Testis (tissue), 5 donors: Measurements from ENCODE around the gene MOV10. TPM values are rescaled to one million over a fixed set of nuclear protein-coding genes. Genes with fewer than 3 reads are reported as not detected.
A peak's percentile ranks its signal among the peaks of the same experiment; 100 is the strongest.

Experiments
- DNase-seq: peaks from one replicate; pipeline ENCODE4 v3.0.0-alpha.2; 2019
- H3K27ac ChIP-seq, 2 donors: fragments of 200-600 bp; sonication (generic); one replicate each; pipeline ENCODE4 v1.5.1; 2019
- H3K27me3 ChIP-seq: fragments of 200-600 bp; sonication (generic); one replicate; pipeline ENCODE4 v1.5.1; 2019
- H3K36me3 ChIP-seq: fragments of 200-600 bp; sonication (generic); one replicate; pipeline ENCODE4 v1.5.1; 2017; ENCODE audit warnings: low read depth; ENCODE audit errors: missing control alignments
- H3K4me1 ChIP-seq: fragments of 200-600 bp; sonication (generic); one replicate; pipeline ENCODE4 v1.5.1; 2019
- H3K4me3 ChIP-seq, 2 donors: fragments of 200-600 bp; sonication (generic); one replicate each; pipeline ENCODE4 v1.5.1; 2017 to 2019
- H3K9me3 ChIP-seq: fragments of 200-600 bp; sonication (generic); one replicate; pipeline ENCODE4 v1.5.1; 2017
- CTCF ChIP-seq, 3 experiments: fragments of 450-650 bp in 2 of 3; fragments of 200-600 bp in 1 of 3; sonication (generic) in 1 of 3; IDR thresholded peaks; one replicate each; pipeline ENCODE4 v1.5.1; 2016 to 2019; ENCODE audit warnings: antibody characterized with exemption in 3 of 3, mild to moderate bottlenecking in 2 of 3, moderate library complexity in 1 of 3
- POLR2A ChIP-seq: fragments of 450-650 bp; IDR thresholded peaks from one replicate; pipeline ENCODE4 v1.6.1; 2017; ENCODE audit warnings: antibody characterized with exemption, mild to moderate bottlenecking, moderate library complexity
- WGBS, 2 donors: methylation state at CpG; one replicate each; pipeline ENCODE4 v1.1.5; 2018; 5-methylcytosine and 5-hydroxymethylcytosine counted together
- intact Hi-C: fragments of 100-400 bp; cut with DNase I; formaldehyde crosslinking; loops from one replicate; pipeline ENCODE4 v1.15.1; 2023; ENCODE audit warnings: low total_unique reads
- long read RNA-seq, 2 donors: transcript quantifications; one replicate each; lab custom pipeline, GENCODE V29; 2026
- polyA plus RNA-seq: library from polyadenylated mRNA; stranded (reverse); fragments of 350-450 nt; fragmentation: Illumina TruSeq; extraction: RNeasy Lipid Tissue Mini Kit (QIAGEN cat#74804); gene quantifications from one replicate; pipeline ENCODE4 v1.2.3, GENCODE V29; 2014; ENCODE audit warnings: low read depth, low replicate concordance; ENCODE audit not compliant: insufficient read depth
- total RNA-seq, 2 donors: library from RNA; depleted of rRNA; stranded (reverse); fragments of >200 nt; gene quantifications; one replicate each; pipeline ENCODE4 v1.2.3, GENCODE V29; 2016

Gene MOV10
- 100 to 1,000 TPM; 240 to 245 TPM for total RNA-seq
- polyA plus RNA-seq = 137 TPM
- long read RNA-seq, donor 1, transcript MOV10-201 (20 exons, 3,383 nt) = major isoform, 5 of 358 reads
- long read RNA-seq, donor 1, partial matches to known transcripts = 244 of 358 reads
- long read RNA-seq, donor 1, other reads (novel, unspliced or antisense) = 101 of 358 reads
- long read RNA-seq, donor 2, partial matches to known transcripts = 137 of 183 reads
- long read RNA-seq, donor 2, other reads (novel, unspliced or antisense) = 42 of 183 reads

- 0 to 1% methylated on average over 16 to 30 of the region's 30 CpGs for WGBS, 2 donors
Observed at GRCh38 chr1:112674440-112674985, at the start of gene MOV10. Gene MOV10 (plus strand): TSS chr1:112674659. CDS start chr1:112674913, 254 bp downstream.

GRCh38 chr1:112625696-112626095, 48.8 kb upstream of the MOV10 start:
- peak overlapping the region in 1 of 2 donors; percentile 28 for H3K27ac ChIP-seq
- H3K4me1 ChIP-seq = peaks cover 29% of the 10 kb centered on the region
- no peaks in the 10 kb centered on the region for H3K36me3 ChIP-seq
- peak; percentile 72 for DNase-seq
- no peaks in the 10 kb centered on the region for H3K27me3 ChIP-seq
- H3K4me3 ChIP-seq = no peak overlapping the region
- TF ChIP-seq POLR2A (no peak), CTCF (IDR thresholded peaks at IDR 0.05) (no peak)
- intact Hi-C loops = no loop called here
- no peaks in the 10 kb centered on the region for H3K9me3 ChIP-seq
- WGBS, 2 donors = 56 to 83% methylated on average over 2 of the region's 2 CpGs

More at GRCh38 chr1:112674440-112674985, at the start of gene MOV10:
- Histone ChIP-seq H3K36me3 (no peaks in the 10 kb centered on the region), H3K27ac (peak within 1 kb of the TSS; percentile 96), H3K4me3 (peak within 1 kb of the TSS; percentile 87 to 89), H3K9me3 (no peaks in the 10 kb centered on the region), H3K27me3 (no peaks in the 10 kb centered on the region), H3K4me1 (peaks cover 48% of the 10 kb centered on the region)
- TF ChIP-seq CTCF (IDR thresholded peaks at IDR 0.05) = no peak
- TF ChIP-seq POLR2A = no peak
- peak; percentile 67 for DNase-seq
- intact Hi-C loops = no loop called here

- H3K36me3 ChIP-seq = no peaks in the 10 kb centered on the region
- no peaks in the 10 kb centered on the region for H3K27me3 ChIP-seq
- no peak for TF ChIP-seq CTCF (IDR thresholded peaks at IDR 0.05)
- no peak for TF ChIP-seq POLR2A
- intact Hi-C loops = no loop called here
- H3K4me3 ChIP-seq = no peak overlapping the region
- peak overlapping the region in 1 of 2 donors; percentile 28 for H3K27ac ChIP-seq
- WGBS, 2 donors = 93 to 94% methylated on average over 5 of the region's 5 CpGs
- DNase-seq = no peak
- peaks cover 27% of the 10 kb centered on the region for H3K4me1 ChIP-seq
- H3K9me3 ChIP-seq = no peaks in the 10 kb centered on the region
Observed at GRCh38 chr1:112626193-112626592, 48.3 kb upstream of the MOV10 start.

- no peak overlapping the region for H3K4me3 ChIP-seq
- H3K9me3 ChIP-seq = no peaks in the 10 kb centered on the region
- peaks cover 25% of the 10 kb centered on the region for H3K4me1 ChIP-seq
- H3K36me3 ChIP-seq = no peaks in the 10 kb centered on the region
- no peak for DNase-seq
- intact Hi-C loops = no loop called here
- no peaks in the 10 kb centered on the region for H3K27me3 ChIP-seq
- TF ChIP-seq POLR2A (no peak), CTCF (IDR thresholded peaks at IDR 0.05) (no peak)
- no peak overlapping the region for H3K27ac ChIP-seq
Observed at GRCh38 chr1:112626887-112627286, 47.6 kb upstream of the MOV10 start.

- H3K4me1 ChIP-seq = peaks cover 17% of the 10 kb centered on the region
- no peaks in the 10 kb centered on the region for H3K9me3 ChIP-seq
- H3K27me3 ChIP-seq = no peaks in the 10 kb centered on the region
- no peak for DNase-seq
- 69 to 86% methylated on average over 2 of the region's 2 CpGs for WGBS, 2 donors
- TF ChIP-seq POLR2A (no peak), CTCF (IDR thresholded peaks at IDR 0.05) (no peak)
- intact Hi-C loops = no loop called here
- no peaks in the 10 kb centered on the region for H3K36me3 ChIP-seq
- no peak overlapping the region for H3K4me3 ChIP-seq
- H3K27ac ChIP-seq = no peak overlapping the region
Observed at GRCh38 chr1:112628516-112628915, 45.9 kb upstream of the MOV10 start.
